C4-2B (cell line): ENCODE results near the gene TMEM107.

ENCODE experiments used
- H3K27ac ChIP-seq: fragments of 450-650 bp; 2 replicates; pipeline ENCODE4 v1.5.1; 2017
- CTCF ChIP-seq: fragments of 450-650 bp; conservative IDR thresholded peaks from 2 replicates; pipeline ENCODE4 v1.5.1; 2017; ENCODE audit warnings: mild to moderate bottlenecking
- ZFX ChIP-seq: fragments of 450-650 bp; IDR thresholded peaks from 2 replicates; pipeline ENCODE4 v1.6.1; 2017

TMEM107 gene

DNA sequence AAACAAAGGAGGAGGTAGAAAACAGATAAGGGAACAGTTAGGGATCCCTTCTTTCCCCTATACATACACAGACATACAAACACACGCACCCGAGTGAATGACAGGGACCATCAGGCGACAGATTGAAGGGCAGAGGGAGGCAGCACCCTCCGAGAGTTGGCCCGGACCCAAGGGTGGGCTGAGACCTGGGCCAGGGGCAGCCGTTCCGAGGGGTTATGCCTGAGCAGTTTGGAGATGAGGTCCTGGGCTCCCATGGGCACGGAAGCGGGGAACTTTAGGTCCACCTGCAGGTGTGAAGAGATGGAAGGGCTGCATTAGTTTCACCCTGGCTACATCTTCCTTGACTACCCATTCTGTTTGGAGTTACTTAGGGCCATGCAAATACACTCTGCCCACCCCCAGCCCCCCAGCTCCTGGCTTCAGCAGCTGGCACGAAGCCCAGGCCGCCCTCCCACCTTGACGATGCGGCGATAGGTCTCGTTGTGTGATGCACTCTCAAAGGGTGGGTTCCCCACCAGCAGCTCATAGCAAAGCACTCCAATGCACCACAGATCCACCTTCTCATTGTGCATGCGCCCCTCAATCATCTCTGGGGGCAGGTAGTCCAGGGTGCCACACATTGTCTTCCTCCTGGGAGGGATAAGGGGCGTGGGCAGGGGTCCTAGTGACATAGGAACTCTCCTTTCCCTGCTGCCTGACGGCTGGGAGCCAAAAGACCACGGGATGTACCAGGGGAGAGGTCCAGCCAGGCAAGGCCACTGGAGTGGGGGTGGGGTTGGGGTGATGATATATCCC is 28.8 kb upstream of the TMEM107 start:
- H3K27ac ChIP-seq: no peak overlapping the region
- no peak for TF ChIP-seq ZFX
- no peak for TF ChIP-seq CTCF

DNA sequence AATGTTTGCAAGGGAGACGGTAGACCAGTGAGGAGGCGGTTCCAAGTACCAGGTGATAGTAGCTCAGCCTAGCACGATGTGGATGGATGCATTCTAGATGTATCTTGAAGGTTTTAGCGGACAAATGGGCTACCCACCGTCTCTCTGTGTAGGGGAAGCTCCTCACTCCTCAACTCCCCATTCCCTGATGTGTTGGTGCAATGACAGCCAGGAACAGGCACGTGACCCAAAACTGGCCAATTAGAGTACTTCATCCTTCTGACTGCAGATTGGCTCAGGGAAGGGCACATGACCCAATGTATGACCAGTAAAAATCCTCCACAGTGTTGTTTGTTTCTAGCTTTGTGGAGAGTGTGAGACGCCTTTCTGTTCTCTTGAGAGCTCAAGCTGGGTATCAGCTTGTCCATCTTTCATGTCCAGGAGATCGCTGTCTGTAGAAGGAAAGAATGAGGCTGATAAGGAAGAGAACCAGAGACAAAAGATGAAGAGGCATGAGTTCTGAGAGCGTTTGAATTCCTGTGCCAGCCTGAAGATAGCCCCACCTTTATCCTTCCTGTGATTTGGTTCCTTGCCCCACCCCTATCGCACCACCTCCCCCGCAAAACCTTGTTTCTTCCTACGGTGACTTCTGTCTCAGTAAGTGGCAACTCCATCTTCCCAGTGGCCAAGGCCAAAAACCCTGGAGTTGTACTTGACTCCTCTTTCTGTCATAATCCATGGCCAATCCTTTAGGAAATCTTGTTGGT is 16.1 kb upstream of the TMEM107 start:
- TF ChIP-seq CTCF (no peak), ZFX (no peak)
- no peak overlapping the region; the same call in 1 of the 2 replicates for H3K27ac ChIP-seq

GRCh38 chr17:8190506-8190905 is 14.3 kb upstream of the TMEM107 start:
- TF ChIP-seq ZFX: no peak
- H3K27ac ChIP-seq: peak overlapping the region; percentile 91

- H3K27ac ChIP-seq: peak within 1 kb of the TSS; percentile 91
- TF ChIP-seq ZFX: no peak; the same call in 1 of the 2 replicates
- TF ChIP-seq CTCF: no peak; the same call in 1 of the 2 replicates
Measured at GRCh38 chr17:8189711-8190477, 13.7 kb upstream of the TMEM107 start, which contains the start of gene BORCS6. Gene BORCS6 (minus strand): TSS chr17:8190180. CDS start chr17:8190140, 40 bp downstream.

- no peak for TF ChIP-seq CTCF
- TF ChIP-seq ZFX: no peak
- H3K27ac ChIP-seq: peak overlapping the region; percentile 91
Measured at GRCh38 chr17:8189041-8189710, 13.0 kb upstream of the TMEM107 start.

- H3K27ac ChIP-seq: peak overlapping the region; percentile 91
Measured at GRCh38 chr17:8188263-8188839, 12.2 kb upstream of the TMEM107 start.

More at GRCh38 chr17:8188263-8188839, 12.2 kb upstream of the TMEM107 start:
- TF ChIP-seq ZFX (no peak), CTCF (no peak)
